ENCODE data around the gene ATPAF1.

DNA sequence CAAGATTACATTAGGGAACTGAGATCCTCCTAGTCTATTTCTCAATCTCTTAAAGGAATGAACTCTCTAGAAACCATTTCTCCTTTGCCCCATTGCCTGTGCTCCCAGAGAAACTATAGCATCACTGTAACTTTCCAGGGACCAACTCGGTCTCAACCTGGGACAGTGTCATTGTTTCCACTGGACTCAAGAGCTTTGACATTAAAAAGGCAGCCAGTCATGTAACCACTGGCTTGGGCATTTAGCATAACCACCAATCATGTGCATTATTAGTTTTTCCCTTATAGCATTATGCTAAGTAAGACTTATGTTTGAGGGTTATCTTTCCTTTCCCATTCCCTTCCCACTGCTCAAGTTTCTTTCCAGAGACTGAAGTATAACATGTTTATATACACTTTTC lies 21.7 kb upstream of the ATPAF1 start:
- TF ChIP-seq TAF1 (IDR thresholded peaks at IDR 0.05; ENCODE audit: low read depth, low read length) (no peak), POLR2A (IDR thresholded peaks at IDR 0.05; ENCODE audit: low read depth, low read length) (no peak)

All from GM12891 (cell line).